Measurements from ENCODE around the gene MUSK. TPM values are rescaled to one million over a fixed set of nuclear protein-coding genes. Genes with fewer than 3 reads are reported as not detected.

MUSK gene
- total and polyA plus RNA-seq, 2 of the 4 experiments (the other 2 are of a cell fraction): 0.07 to 0.18 TPM

DNA sequence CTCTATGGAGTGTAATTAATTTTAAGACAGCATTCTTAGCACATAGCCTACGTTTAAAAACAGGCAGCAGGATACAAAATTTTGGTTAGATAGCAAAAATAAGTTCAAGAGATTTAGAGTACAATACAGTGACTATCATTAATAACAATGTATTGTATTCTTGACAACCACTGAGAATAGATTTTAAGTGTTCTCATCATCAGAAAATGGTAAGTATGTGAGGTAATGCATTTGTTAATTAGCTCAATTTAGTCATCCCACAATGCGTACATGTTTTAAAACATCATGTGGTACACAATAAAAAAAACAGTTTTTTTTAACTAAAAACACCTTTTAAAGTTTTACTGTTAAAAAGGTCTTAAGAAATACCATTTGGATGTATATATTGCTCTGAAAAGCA lies 94.2 kb downstream of the MUSK start:
- peaks cover 3% of the 10 kb centered on the region; the same call in 1 of the 2 replicates for H3K9me3 ChIP-seq (ENCODE audit: control insufficient read depth, insufficient read depth, low read length)
- POLR2A ChIA-PET (ENCODE audit: unreplicated experiment): no interaction called here
- no peak overlapping the region for H3K4me2 ChIP-seq (ENCODE audit: low read depth, low read length)
- H3K4ac ChIP-seq (ENCODE audit: low read depth, low read length): no peak overlapping the region
- H3K18ac ChIP-seq (ENCODE audit: low read depth, low read length): no peak overlapping the region
- BruUV-seq (replicated peaks): no TSS peak
- H4K5ac ChIP-seq (ENCODE audit: low read depth, low read length): no peak overlapping the region
- in situ Hi-C loops (cut with MboI; ENCODE audit: low sequenced_read_pairs): no loop called here
- no peak overlapping the region; a peak in 1 of 4 replicates for H4K8ac ChIP-seq (ENCODE audit: low read depth in 2 of 2, low read length in 2 of 2)
- intact Hi-C loops (cut with micrococcal nuclease): no loop called here
- dilution Hi-C loops (cut with HindIII; ENCODE audit: low sequenced_read_pairs, unreplicated experiment): no loop called here
- no CpG with 5 or more reads among the region's 2 CpGs for WGBS, 2 experiments (ENCODE audit: extremely low coverage in 2 of 2, insufficient read length in 1 of 2)
- no peak overlapping the region for H2AFZ ChIP-seq (replicated peaks; ENCODE audit: low read length, poor library complexity)
- DNase-seq (no peak), ATAC-seq (ENCODE audit: low read depth) (no peak)
- no peak overlapping the region for H2BK5ac ChIP-seq (ENCODE audit: low read depth, low read length, poor library complexity, severe bottlenecking)
- no peak overlapping the region for H3K9ac ChIP-seq (ENCODE audit: low read depth, low read length)
- no peak overlapping the region for H3K27ac ChIP-seq (ENCODE audit: insufficient read depth, low read length)
- no peaks in the 10 kb centered on the region for H3K27me3 ChIP-seq (ENCODE audit: control insufficient read depth, insufficient read depth, low read length)
- no peaks in the 10 kb centered on the region for H3K79me1 ChIP-seq (ENCODE audit: low read depth in 1 of 2, low read length in 2 of 2)
- H3K4me3 ChIP-seq (ENCODE audit: insufficient read depth, low read depth, low read length): no peak overlapping the region
- no peak for TF ChIP-seq POLR2A (IDR thresholded peaks at IDR 0.05; ENCODE audit: low read depth, low read length)
- TF ChIP-seq CEBPB (IDR thresholded peaks at IDR 0.05; ENCODE audit: low read depth, low read length): no peak
- no peak for TF ChIP-seq MAZ (IDR thresholded peaks at IDR 0.05; ENCODE audit: borderline replicate concordance, low read depth, low read length)
- TF ChIP-seq, protein P1, sequence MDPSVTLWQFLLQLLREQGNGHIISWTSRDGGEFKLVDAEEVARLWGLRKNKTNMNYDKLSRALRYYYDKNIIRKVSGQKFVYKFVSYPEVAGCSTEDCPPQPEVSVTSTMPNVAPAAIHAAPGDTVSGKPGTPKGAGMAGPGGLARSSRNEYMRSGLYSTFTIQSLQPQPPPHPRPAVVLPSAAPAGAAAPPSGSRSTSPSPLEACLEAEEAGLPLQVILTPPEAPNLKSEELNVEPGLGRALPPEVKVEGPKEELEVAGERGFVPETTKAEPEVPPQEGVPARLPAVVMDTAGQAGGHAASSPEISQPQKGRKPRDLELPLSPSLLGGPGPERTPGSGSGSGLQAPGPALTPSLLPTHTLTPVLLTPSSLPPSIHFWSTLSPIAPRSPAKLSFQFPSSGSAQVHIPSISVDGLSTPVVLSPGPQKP (IDR thresholded peaks at IDR 0.05; ENCODE audit: borderline replicate concordance, low read depth, low read length): no peak
- no peak for TF ChIP-seq BHLHE40 (IDR thresholded peaks at IDR 0.05; ENCODE audit: low read depth, low read length)
- no peak for TF ChIP-seq MXI1 (IDR thresholded peaks at IDR 0.05; ENCODE audit: borderline replicate concordance, low read depth, low read length)
- no peak for TF ChIP-seq RFX5 (IDR thresholded peaks at IDR 0.05; ENCODE audit: low read depth, low read length)
- TF ChIP-seq RAD21 (IDR thresholded peaks at IDR 0.05; ENCODE audit: low read length): no peak
- no peak for TF ChIP-seq NFE2L2 (IDR thresholded peaks at IDR 0.05; ENCODE audit: low read depth, low read length)
- TF ChIP-seq USF2 (IDR thresholded peaks at IDR 0.05; ENCODE audit: low read depth, low read length): no peak
- TF ChIP-seq MAFK (IDR thresholded peaks at IDR 0.05; ENCODE audit: low read depth, low read length): no peak
- TF ChIP-seq FOS (IDR thresholded peaks at IDR 0.05; ENCODE audit: low read depth, low read length): no peak
- no peak for TF ChIP-seq CTCF (conservative IDR thresholded peaks at IDR 0.05; ENCODE audit: low read depth, low read length)
- H2BK120ac ChIP-seq (ENCODE audit: low read depth, low read length): no peak overlapping the region
- peaks cover 7% of the 10 kb centered on the region for H3K4me1 ChIP-seq (ENCODE audit: control insufficient read depth, insufficient read depth, low read length)
- no peak overlapping the region for H2BK15ac ChIP-seq (ENCODE audit: low read depth, low read length)
- no peak overlapping the region for H3K56ac ChIP-seq (ENCODE audit: extremely low read depth, insufficient read depth, low read length)
- H4K91ac ChIP-seq (ENCODE audit: insufficient read depth, low read depth, low read length): no peak overlapping the region
- no peak overlapping the region for H2AK9ac ChIP-seq (replicated peaks; ENCODE audit: low read depth, low read length, poor library complexity)
- 0 out of 2 replicates have a peak, but pooled peaks cover 3% of the 10 kb centered on the region for H3K9me1 ChIP-seq (ENCODE audit: insufficient read depth, low read length)
- no peaks in the 10 kb centered on the region for H3K36me3 ChIP-seq (ENCODE audit: control insufficient read depth, insufficient read depth, low read length)
- H3K23ac ChIP-seq (ENCODE audit: low read depth, low read length): no peak overlapping the region
- no peaks in the 10 kb centered on the region for H4K20me1 ChIP-seq (ENCODE audit: insufficient read depth, low read length)
- H2AK5ac ChIP-seq (ENCODE audit: low read depth, low read length): no peak overlapping the region
- no peak overlapping the region for H3K14ac ChIP-seq (replicated peaks; ENCODE audit: low read depth, low read length)
- no peak overlapping the region for H2BK20ac ChIP-seq (ENCODE audit: low read depth, low read length)
- CTCF ChIA-PET: no interaction called here

Data from IMR-90 (cell line).